Activated CD4-positive, alpha-beta T cell treated with anti-CD3 and anti-CD28 coated beads for 36 hours (primary cell): ENCODE results near the gene GSTK1. TPM values are rescaled to one million over a fixed set of nuclear protein-coding genes. Genes with fewer than 3 reads are reported as not detected.
A peak's percentile ranks its signal among the peaks of the same experiment; 100 is the strongest.

Source experiments
- ATAC-seq: fragments of 200-7000 bp; cut with Tn5 transposase; one replicate; pipeline ENCODE4 v1.10.0; 2021; ENCODE audit warnings: mild to moderate bottlenecking, moderate library complexity
- CTCF ChIA-PET: fragments of 350-600 bp; sonication (Branson Sonifier 250); formaldehyde crosslinking; loops from one replicate; lab custom pipeline; 2021; ENCODE audit warnings: antibody characterized with exemption; lab: Charles Lee
- POLR2A ChIA-PET: fragments of 350-600 bp; sonication (Branson Sonifier 250); formaldehyde crosslinking; loops from one replicate; lab custom pipeline; 2021; ENCODE audit warnings: antibody characterized with exemption, inconsistent platforms; lab: Charles Lee
- DNase-seq: peaks from one replicate; pipeline ENCODE4 v3.0.0-alpha.2; 2020
- H3K27ac Mint-ChIP-seq: one replicate; pipeline ENCODE4 v1.8.0; 2021; ENCODE audit warnings: mixed read lengths
- H3K27me3 Mint-ChIP-seq: one replicate; pipeline ENCODE4 v1.8.0; 2021; ENCODE audit warnings: mixed read lengths
- H3K36me3 Mint-ChIP-seq: one replicate; pipeline ENCODE4 v1.8.0; 2021; ENCODE audit warnings: low read depth, mixed read lengths
- H3K4me1 Mint-ChIP-seq: one replicate; pipeline ENCODE4 v1.8.0; 2021; ENCODE audit warnings: mixed read lengths
- H3K4me3 Mint-ChIP-seq: one replicate; pipeline ENCODE4 v1.8.0; 2021; ENCODE audit warnings: mild to moderate bottlenecking, moderate library complexity, mixed read lengths
- H3K9me3 Mint-ChIP-seq: one replicate; pipeline ENCODE4 v1.8.0; 2021; ENCODE audit warnings: low read depth, mixed read lengths
- intact Hi-C, 2 experiments: fragments of 100-400 bp; cut with DNase I in 1 of 2; cut with micrococcal nuclease in 1 of 2; formaldehyde crosslinking; loops; one replicate each; pipeline versions ENCODE4 v1.14.2 to v1.15.1; 2022 to 2024; cut with DNase I, micrococcal nuclease
- total RNA-seq, 2 experiments: library from RNA; stranded (reverse); gene quantifications; one replicate each; pipeline ENCODE4 v1.2.3, GENCODE V29; 2021

The GSTK1 gene
- total RNA-seq, 2 experiments from 2014 or later: 176 to 219 TPM

DNA sequence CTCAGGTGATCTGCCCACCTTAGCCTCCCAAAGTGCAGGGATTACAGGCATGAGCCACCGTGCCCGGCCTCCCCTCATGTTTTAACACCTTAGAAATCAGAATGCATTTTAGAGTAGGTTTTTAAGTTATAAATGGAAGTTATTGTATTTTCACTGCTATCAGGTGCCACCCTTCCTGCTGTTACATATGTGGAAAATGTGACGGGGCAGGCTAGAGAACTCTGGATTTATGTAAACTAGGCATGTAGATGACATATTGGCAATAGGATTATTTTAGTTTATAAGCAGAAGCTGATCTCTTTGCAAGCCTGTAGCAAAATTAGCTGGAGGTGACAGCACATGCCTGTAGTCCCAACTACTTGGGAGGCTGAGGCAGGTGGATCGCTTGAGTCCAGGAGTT is 27.1 kb downstream of the GSTK1 start:
- no peaks in the 10 kb centered on the region for H3K27me3 Mint-ChIP-seq
- peak; percentile 33 for DNase-seq
- ChIA-PET POLR2A (interaction anchor here (0.7 to 1.4 kb wide), 3 partner anchors 8 to 36 kb away, joined by 4 to 5 read pairs (median 5); no protein-coding TSS in a partner anchor), CTCF (interaction anchor here (0.6 to 13.9 kb wide), 8 partner anchors 10 to 1400 kb away, joined by 3 to 182 read pairs (median 5); no protein-coding TSS in a partner anchor)
- peak overlapping the region; percentile 98 for H3K27ac Mint-ChIP-seq
- H3K9me3 Mint-ChIP-seq: peaks cover 2% of the 10 kb centered on the region
- peaks cover 61% of the 10 kb centered on the region for H3K36me3 Mint-ChIP-seq
- ATAC-seq: no peak
- intact Hi-C loops: no loop called here
- H3K4me3 Mint-ChIP-seq: peak overlapping the region; percentile 89
- peaks cover 53% of the 10 kb centered on the region for H3K4me1 Mint-ChIP-seq

DNA sequence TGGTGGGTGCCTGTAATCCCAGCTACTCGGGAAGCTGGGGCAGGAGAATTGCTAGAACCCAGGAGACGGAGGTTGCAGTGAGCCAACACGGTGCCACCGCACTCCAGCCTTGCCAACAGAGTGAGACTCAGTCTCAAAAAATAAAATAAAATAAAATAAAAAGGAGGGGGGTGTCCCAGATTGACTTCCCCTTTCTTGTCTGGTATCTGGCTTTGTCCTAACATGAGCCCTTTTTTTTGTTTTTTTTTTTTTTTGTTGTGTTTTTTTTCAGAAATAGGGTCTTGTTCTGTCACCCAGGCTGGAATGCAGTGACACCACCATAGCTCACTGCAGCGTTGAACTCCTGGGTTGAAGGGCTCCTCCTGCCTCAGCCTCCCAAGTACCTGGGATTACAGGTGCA is 29.6 kb downstream of the GSTK1 start:
- no peak for DNase-seq
- Mint-ChIP-seq H3K4me3 (no peak overlapping the region), H3K36me3 (peaks cover 78% of the 10 kb centered on the region), H3K9me3 (peaks cover under 1% of the 10 kb centered on the region), H3K27me3 (no peaks in the 10 kb centered on the region), H3K4me1 (peaks cover 58% of the 10 kb centered on the region), H3K27ac (no peak overlapping the region)
- intact Hi-C loops: no loop called here
- ATAC-seq: no peak
- ChIA-PET CTCF (interaction anchor here (0.6 to 13.9 kb wide), 6 partner anchors 12 to 686 kb away, joined by 3 to 182 read pairs (median 4); partner anchors contain the start of gene GSTK1), POLR2A (interaction anchor here (1.0 to 2.2 kb wide), 2 partner anchors 17 to 52 kb away, joined by 3 to 9 read pairs; no protein-coding TSS in a partner anchor)

DNA sequence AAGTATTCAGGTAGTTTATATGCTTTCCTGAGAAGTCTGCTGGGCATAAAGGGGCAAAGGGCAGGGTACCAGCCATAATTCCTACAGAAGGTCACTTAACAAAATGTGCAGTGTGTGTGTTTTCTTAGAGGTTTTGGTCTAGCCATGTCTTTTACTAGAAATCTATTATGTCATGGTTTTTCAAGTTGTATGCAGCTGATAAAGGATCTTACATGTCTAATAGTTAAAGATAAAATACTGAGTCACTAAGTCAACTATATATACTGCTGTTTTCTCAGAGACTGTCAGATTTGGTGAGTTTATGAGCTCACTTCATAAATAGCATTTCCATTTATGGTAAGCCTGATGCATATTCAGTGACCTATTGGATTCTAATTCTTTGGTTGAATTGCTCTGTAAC is 32.6 kb downstream of the GSTK1 start:
- H3K36me3 Mint-ChIP-seq: peaks cover 83% of the 10 kb centered on the region
- H3K4me1 Mint-ChIP-seq: peaks cover 51% of the 10 kb centered on the region
- intact Hi-C loops: no loop called here
- no peak overlapping the region for H3K4me3 Mint-ChIP-seq
- H3K27ac Mint-ChIP-seq: peak overlapping the region; percentile 35
- ChIA-PET CTCF (interaction anchor here (0.5 to 13.9 kb wide), 12 partner anchors 10 to 121 kb away, joined by 3 to 182 read pairs (median 4); partner anchors contain the start of genes CLCN1 and GSTK1), POLR2A (interaction anchor here (0.6 kb wide), 1 partner anchor 113 kb away, joined by 3 read pairs; the partner anchor contains the start of gene EPHA1)
- H3K9me3 Mint-ChIP-seq: no peaks in the 10 kb centered on the region
- no peaks in the 10 kb centered on the region for H3K27me3 Mint-ChIP-seq
- no peak for DNase-seq
- ATAC-seq: no peak

DNA sequence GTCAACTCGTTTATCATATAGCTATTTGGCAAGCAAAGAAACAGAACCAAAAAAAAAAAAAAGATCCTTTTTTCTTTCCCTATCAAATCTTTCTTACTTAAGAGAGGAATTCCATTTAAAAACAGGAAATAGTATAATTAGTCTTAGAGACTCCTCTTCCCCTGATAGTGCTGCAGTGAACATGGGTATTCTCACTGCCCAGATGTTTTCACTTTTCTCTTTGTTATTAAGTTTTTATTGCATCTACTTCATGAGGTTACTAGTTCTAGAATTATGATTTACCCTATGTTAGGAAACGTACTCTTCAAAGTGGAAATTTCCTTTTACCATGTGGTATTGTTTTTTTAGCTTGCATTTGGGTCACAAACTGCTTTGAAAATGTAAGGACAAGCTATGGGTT is 33.4 kb downstream of the GSTK1 start:
- peaks cover 43% of the 10 kb centered on the region for H3K4me1 Mint-ChIP-seq
- peaks cover 84% of the 10 kb centered on the region for H3K36me3 Mint-ChIP-seq
- ATAC-seq (no peak), DNase-seq (no peak)
- H3K27ac Mint-ChIP-seq: no peak overlapping the region
- intact Hi-C loops: no loop called here
- H3K27me3 Mint-ChIP-seq: no peaks in the 10 kb centered on the region
- no peaks in the 10 kb centered on the region for H3K9me3 Mint-ChIP-seq
- CTCF ChIA-PET: interaction anchor here (0.6 to 13.9 kb wide), 14 partner anchors 9 to 118 kb away, joined by 3 to 182 read pairs (median 4); partner anchors contain the start of genes CASP2, CLCN1 and GSTK1
- no peak overlapping the region for H3K4me3 Mint-ChIP-seq
- POLR2A ChIA-PET: interaction anchor here (0.6 kb wide), 1 partner anchor 112 kb away, joined by 3 read pairs; the partner anchor contains the start of gene EPHA1

DNA sequence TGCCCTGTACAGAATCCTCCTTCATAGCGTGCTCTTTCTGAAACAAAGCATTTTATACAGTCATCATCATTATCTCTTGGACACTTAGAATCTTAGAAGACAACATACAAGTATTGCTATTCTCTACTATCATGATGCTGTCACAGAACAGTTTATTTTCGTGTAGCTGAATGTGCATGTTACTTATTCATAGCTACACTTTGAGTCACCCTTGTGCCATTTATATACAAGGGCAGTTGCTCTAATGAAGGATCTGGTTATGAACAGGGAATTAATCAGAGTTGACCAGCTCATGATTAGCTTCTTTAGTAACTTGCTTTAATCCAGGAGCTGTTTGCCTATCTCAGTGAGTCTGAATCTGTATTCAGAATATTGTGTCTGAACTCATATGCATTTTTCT is 36.1 kb downstream of the GSTK1 start:
- intact Hi-C loops: loop anchor here in 1 of 2 experiments (1.0 kb wide), 1 partner anchor 59 kb away; no protein-coding TSS in a partner anchor
- ChIA-PET POLR2A (interaction anchor here (0.8 to 3.6 kb wide), 3 partner anchors 10 to 59 kb away, joined by 3 to 11 read pairs (median 4); no protein-coding TSS in a partner anchor), CTCF (interaction anchor here (0.6 to 13.9 kb wide), 28 partner anchors 9 to 125 kb away, joined by 3 to 182 read pairs (median 6); partner anchors contain the start of genes CASP2 and GSTK1)
- H3K9me3 Mint-ChIP-seq: no peaks in the 10 kb centered on the region
- H3K4me1 Mint-ChIP-seq: peaks cover 36% of the 10 kb centered on the region
- no peak for DNase-seq
- no peak overlapping the region for H3K27ac Mint-ChIP-seq
- H3K27me3 Mint-ChIP-seq: no peaks in the 10 kb centered on the region
- no peak for ATAC-seq
- no peak overlapping the region for H3K4me3 Mint-ChIP-seq
- H3K36me3 Mint-ChIP-seq: peaks cover 82% of the 10 kb centered on the region

DNA sequence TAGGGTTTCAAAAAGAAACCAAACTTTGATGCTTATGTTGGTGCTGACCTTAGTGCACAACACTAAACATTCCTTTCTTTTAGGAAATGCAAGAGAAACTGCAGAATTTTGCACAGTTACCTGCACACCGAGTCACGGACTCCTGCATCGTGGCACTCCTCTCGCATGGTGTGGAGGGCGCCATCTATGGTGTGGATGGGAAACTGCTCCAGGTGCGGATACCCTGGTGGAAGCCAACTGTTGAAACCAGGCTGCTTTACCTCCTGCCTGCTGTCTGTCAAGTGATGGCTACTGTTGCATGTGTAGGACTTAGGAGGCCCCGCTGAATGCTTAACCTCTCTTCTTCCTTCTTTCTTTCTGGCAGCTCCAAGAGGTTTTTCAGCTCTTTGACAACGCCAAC is 36.6 kb downstream of the GSTK1 start:
- Mint-ChIP-seq H3K27me3 (no peaks in the 10 kb centered on the region), H3K4me3 (no peak overlapping the region), H3K27ac (no peak overlapping the region), H3K9me3 (no peaks in the 10 kb centered on the region), H3K4me1 (peaks cover 34% of the 10 kb centered on the region), H3K36me3 (peaks cover 83% of the 10 kb centered on the region)
- intact Hi-C loops: loop anchor here (1.0 kb wide), 1 partner anchor 60 kb away; no protein-coding TSS in a partner anchor
- DNase-seq (peak; percentile 76), ATAC-seq (peak; percentile 95)
- ChIA-PET POLR2A (interaction anchor here (0.8 to 3.6 kb wide), 2 partner anchors 20 to 59 kb away, joined by 3 to 11 read pairs; no protein-coding TSS in a partner anchor), CTCF (interaction anchor here (0.7 to 13.9 kb wide), 27 partner anchors 9 to 121 kb away, joined by 3 to 182 read pairs (median 6); partner anchors contain the start of genes CASP2 and GSTK1)

DNA sequence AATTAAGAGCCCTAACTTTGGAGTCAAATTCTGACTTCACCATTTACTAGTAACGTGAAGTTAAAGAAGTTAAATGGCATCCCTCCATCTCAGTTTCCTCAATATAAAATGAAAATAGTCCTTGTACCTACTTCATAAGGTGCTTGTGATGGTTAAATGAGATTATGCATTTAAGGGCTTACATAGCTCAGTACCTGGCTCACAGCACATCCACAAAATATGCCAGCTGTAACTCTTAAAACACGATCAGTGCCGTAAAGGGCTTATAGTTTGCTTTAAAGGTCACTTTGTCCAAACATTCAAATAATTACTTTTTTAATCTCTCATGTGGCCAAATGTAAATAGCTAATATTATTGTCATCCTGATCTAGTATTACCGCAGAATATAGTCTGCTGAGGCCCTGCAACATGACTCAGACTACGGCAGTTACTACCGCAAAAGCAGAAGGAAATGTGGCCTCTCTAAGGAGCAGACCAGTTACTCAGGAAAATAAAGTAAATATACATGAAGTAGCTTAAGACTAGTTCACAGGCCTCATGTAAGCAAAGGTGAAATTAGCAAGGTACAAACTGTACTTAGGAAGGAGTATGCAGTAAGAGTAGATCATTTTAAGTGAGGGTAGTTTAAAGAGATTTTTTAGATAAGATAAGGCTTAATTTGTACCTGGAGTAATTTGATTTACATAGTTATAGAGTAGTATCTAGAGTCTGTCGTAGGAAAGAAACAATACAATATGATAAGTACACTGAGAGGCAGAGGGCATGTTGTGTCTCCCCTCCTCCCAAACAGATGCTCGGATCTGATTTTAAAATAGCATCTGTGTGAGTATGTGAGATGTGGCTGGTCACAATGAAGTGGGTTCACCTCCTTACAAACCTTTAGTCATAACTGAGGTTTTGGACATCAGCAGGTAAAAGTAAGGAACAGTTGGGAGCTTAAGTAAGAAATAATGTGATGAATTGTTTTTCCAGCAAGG is 38.0 kb downstream of the GSTK1 start:
- ChIA-PET POLR2A (interaction anchor here (3.6 kb wide), 1 partner anchor 61 kb away, joined by 11 read pairs; no protein-coding TSS in a partner anchor), CTCF (interaction anchor here (0.7 to 13.9 kb wide), 8 partner anchors 9 to 302 kb away, joined by 3 to 182 read pairs (median 8); partner anchors contain the start of genes CASP2 and GSTK1)
- Mint-ChIP-seq H3K4me1 (peaks cover 30% of the 10 kb centered on the region), H3K36me3 (peaks cover 81% of the 10 kb centered on the region), H3K27ac (peak overlapping the region; percentile 63), H3K4me3 (no peak overlapping the region), H3K9me3 (no peaks in the 10 kb centered on the region), H3K27me3 (no peaks in the 10 kb centered on the region)
- intact Hi-C loops: loop anchor here in 1 of 2 experiments (1.0 kb wide), 1 partner anchor 61 kb away; no protein-coding TSS in a partner anchor
- DNase-seq (no peak), ATAC-seq (no peak)

DNA sequence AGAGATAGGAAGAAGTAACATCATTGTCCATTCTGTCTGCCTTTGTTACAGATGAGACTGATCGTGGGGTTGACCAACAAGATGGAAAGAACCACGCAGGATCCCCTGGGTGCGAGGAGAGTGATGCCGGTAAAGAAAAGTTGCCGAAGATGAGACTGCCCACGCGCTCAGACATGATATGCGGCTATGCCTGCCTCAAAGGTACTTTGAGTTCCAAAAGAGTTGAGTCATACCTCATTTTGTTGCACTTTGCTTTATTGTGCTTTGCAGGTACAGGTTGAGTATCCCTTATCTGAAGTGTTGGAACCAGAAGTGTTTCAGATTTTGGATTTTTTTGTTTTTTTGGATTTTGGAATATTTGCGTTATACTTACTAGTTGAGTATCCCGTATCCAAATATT is 40.5 kb downstream of the GSTK1 start:
- POLR2A ChIA-PET: no interaction called here
- H3K4me1 Mint-ChIP-seq: peaks cover 37% of the 10 kb centered on the region
- H3K36me3 Mint-ChIP-seq: peaks cover 84% of the 10 kb centered on the region
- CTCF ChIA-PET: interaction anchor here (1.4 to 4.8 kb wide), 2 partner anchors 54 to 64 kb away, joined by 6 to 44 read pairs; no protein-coding TSS in a partner anchor
- DNase-seq (no peak), ATAC-seq (no peak)
- no peaks in the 10 kb centered on the region for H3K27me3 Mint-ChIP-seq
- intact Hi-C loops: no loop called here
- no peaks in the 10 kb centered on the region for H3K9me3 Mint-ChIP-seq
- H3K27ac Mint-ChIP-seq: no peak overlapping the region
- H3K4me3 Mint-ChIP-seq: no peak overlapping the region

DNA sequence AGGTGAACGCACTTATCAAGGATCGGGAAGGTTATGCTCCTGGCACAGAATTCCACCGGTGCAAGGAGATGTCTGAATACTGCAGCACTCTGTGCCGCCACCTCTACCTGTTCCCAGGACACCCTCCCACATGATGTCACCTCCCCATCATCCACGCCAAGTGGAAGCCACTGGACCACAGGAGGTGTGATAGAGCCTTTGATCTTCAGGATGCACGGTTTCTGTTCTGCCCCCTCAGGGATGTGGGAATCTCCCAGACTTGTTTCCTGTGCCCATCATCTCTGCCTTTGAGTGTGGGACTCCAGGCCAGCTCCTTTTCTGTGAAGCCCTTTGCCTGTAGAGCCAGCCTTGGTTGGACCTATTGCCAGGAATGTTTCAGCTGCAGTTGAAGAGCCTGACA is 41.7 kb downstream of the GSTK1 start:
- no peak for DNase-seq
- Mint-ChIP-seq H3K4me1 (peaks cover 42% of the 10 kb centered on the region), H3K36me3 (peaks cover 86% of the 10 kb centered on the region), H3K27me3 (no peaks in the 10 kb centered on the region), H3K27ac (peak overlapping the region; percentile 52), H3K9me3 (no peaks in the 10 kb centered on the region), H3K4me3 (no peak overlapping the region)
- intact Hi-C loops: loop anchor here (1.0 to 5.0 kb wide), 2 partner anchors 65 to 112 kb away; no protein-coding TSS in a partner anchor
- POLR2A ChIA-PET: interaction anchor here (0.6 kb wide), 1 partner anchor 90 kb away, joined by 3 read pairs; no protein-coding TSS in a partner anchor
- CTCF ChIA-PET: interaction anchor here (0.6 to 4.8 kb wide), 12 partner anchors 9 to 98 kb away, joined by 3 to 44 read pairs (median 5); no protein-coding TSS in a partner anchor
- ATAC-seq: no peak

DNA sequence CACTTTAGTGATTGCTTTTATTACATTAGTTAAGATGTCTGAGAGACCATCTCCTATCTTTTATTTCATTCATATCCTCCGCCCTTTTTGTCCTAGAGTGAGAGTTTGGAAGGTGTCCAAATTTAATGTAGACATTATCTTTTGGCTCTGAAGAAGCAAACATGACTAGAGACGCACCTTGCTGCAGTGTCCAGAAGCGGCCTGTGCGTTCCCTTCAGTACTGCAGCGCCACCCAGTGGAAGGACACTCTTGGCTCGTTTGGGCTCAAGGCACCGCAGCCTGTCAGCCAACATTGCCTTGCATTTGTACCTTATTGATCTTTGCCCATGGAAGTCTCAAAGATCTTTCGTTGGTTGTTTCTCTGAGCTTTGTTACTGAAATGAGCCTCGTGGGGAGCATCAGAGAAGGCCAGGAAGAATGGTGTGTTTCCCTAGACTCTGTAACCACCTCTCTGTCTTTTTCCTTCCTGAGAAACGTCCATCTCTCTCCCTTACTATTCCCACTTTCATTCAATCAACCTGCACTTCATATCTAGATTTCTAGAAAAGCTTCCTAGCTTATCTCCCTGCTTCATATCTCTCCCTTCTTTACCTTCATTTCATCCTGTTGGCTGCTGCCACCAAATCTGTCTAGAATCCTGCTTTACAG is 42.3 kb downstream of the GSTK1 start:
- intact Hi-C loops: loop anchor here (1.0 to 5.0 kb wide), 2 partner anchors 65 to 112 kb away; no protein-coding TSS in a partner anchor
- CTCF ChIA-PET: interaction anchor here (0.6 to 4.8 kb wide), 15 partner anchors 9 to 97 kb away, joined by 3 to 44 read pairs (median 4); partner anchors contain the start of gene CLCN1

More for the DNA sequence above, 42.3 kb downstream of the GSTK1 start:
- H3K4me3 Mint-ChIP-seq: no peak overlapping the region
- H3K9me3 Mint-ChIP-seq: no peaks in the 10 kb centered on the region
- peaks cover 48% of the 10 kb centered on the region for H3K4me1 Mint-ChIP-seq
- peak; percentile 85 for ATAC-seq
- peaks cover 80% of the 10 kb centered on the region for H3K36me3 Mint-ChIP-seq
- peak; percentile 87 for DNase-seq
- no peaks in the 10 kb centered on the region for H3K27me3 Mint-ChIP-seq
- POLR2A ChIA-PET: no interaction called here
- peak overlapping the region; percentile 52 for H3K27ac Mint-ChIP-seq
